Effector memory CD8-positive, alpha-beta T cell (primary cell): ENCODE measurements around the gene DOCK2.
"Not testable (repeated sequence)": the region's sequence is repeated elsewhere in the genome, so short reads cannot be mapped to it uniquely, and the experiment has no call there.

Experiments used
- ATAC-seq: fragments of 150-1000 bp; cut with Tn5 transposase; replicated peaks from 2 replicates; pipeline ENCODE4 v1.10.0; 2021; ENCODE audit warnings: mild to moderate bottlenecking, moderate library complexity
- DNase-seq, 3 experiments: peaks; one replicate each; pipeline ENCODE4 v3.0.0; 2021
- H3K27ac Mint-ChIP-seq, 2 donors: one replicate each; pipeline ENCODE4 v1.8.0; 2022; ENCODE audit warnings: mild to moderate bottlenecking in 2 of 2, mixed read lengths in 2 of 2, moderate library complexity in 2 of 2
- H3K27me3 Mint-ChIP-seq, 2 donors: one replicate each; pipeline ENCODE4 v1.8.0; 2022; ENCODE audit warnings: mixed read lengths in 2 of 2
- H3K36me3 Mint-ChIP-seq: one replicate; pipeline ENCODE4 v1.8.0; 2022; ENCODE audit warnings: mild to moderate bottlenecking, moderate library complexity, mixed read lengths; ENCODE audit not compliant: insufficient read depth
- H3K4me1 Mint-ChIP-seq, 2 donors: one replicate each; pipeline ENCODE4 v1.8.0; 2022; ENCODE audit warnings: low read depth in 2 of 2, mixed read lengths in 2 of 2
- H3K4me3 Mint-ChIP-seq, 2 donors: one replicate each; pipeline ENCODE4 v1.8.0; 2022; ENCODE audit warnings: mild to moderate bottlenecking in 2 of 2, mixed read lengths in 2 of 2, moderate library complexity in 2 of 2
- H3K9me3 Mint-ChIP-seq, 2 donors: one replicate each; pipeline ENCODE4 v1.8.0; 2022; ENCODE audit warnings: mixed read lengths in 2 of 2

DOCK2 gene

DNA sequence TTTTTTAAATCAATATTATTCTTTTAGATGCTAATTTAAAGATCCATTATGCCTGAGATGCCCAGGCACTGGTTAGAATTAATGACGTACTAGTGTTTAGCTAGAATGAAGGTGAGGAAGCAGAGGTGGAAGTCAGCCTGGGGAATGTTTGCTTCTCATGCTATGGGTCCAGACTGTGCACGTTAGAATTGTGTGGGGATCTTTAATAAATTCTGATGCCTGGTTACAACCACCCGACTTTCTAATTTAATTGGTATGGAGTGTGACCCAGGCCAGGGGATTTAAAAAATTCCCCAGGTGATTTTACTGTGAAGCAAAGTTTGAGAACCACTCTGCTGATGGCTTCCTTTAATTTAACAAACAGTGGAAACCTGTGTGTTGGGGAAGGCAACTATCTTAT lies 111.1 kb downstream of the DOCK2 start:
- H3K4me1 Mint-ChIP-seq: peaks cover 8 to 31% of the 10 kb centered on the region in 2 donors
- DNase-seq (no peak), ATAC-seq (no peak)
- peaks cover 80% of the 10 kb centered on the region for H3K36me3 Mint-ChIP-seq
- H3K27ac Mint-ChIP-seq: no peak overlapping the region
- no peak overlapping the region for H3K4me3 Mint-ChIP-seq
- H3K9me3 Mint-ChIP-seq: no peaks in the 10 kb centered on the region
- H3K27me3 Mint-ChIP-seq: no peaks in the 10 kb centered on the region

DNA sequence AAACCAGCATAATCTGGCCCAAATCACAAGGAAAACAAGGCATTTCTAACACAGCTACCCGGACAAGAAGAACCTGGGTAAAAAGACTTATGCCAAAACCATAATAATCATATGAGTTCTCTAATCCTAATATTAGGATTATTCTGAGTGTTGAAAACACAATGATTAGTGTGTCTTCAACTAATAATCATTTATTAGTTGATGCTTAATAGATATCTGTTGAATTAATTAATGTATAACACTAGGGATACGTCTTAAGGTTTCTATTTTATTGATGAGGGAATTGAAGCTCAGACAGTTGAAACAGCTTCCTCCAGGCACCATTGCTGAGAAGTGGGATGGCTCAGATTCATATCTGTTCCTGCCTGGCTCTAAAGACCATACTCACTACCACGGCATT lies 112.2 kb downstream of the DOCK2 start:
- H3K4me3 Mint-ChIP-seq: no peak overlapping the region
- H3K4me1 Mint-ChIP-seq: peaks cover 8 to 35% of the 10 kb centered on the region in 2 donors
- H3K27ac Mint-ChIP-seq: peak overlapping the region in 1 of 2 donors; percentile 19
- ATAC-seq (no peak), DNase-seq (no peak)
- no peaks in the 10 kb centered on the region for H3K27me3 Mint-ChIP-seq
- H3K36me3 Mint-ChIP-seq: peaks cover 72% of the 10 kb centered on the region
- no peaks in the 10 kb centered on the region for H3K9me3 Mint-ChIP-seq

DNA sequence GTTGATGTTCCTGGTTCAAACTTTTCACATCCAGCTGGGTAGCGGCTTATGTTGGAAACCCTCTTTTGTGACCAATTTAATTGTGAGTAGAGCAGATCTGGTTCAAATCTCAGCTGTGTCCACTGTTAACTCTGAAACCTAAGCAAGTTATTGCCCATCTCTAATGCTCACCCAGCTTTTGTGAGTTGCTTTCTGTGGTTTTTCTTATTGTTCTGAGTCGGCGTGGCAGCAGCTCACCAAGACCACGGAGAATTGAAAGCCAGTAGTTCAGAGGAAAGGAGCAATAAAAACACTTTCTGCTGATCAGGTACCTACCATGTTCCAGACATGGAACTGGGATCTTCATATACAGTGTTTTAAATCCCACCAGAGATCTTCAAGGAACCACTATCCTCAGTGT lies 114.4 kb downstream of the DOCK2 start:
- peak overlapping the region in 1 of 2 donors; percentile 8 for H3K27ac Mint-ChIP-seq
- no peak for ATAC-seq
- H3K9me3 Mint-ChIP-seq: no peaks in the 10 kb centered on the region
- H3K36me3 Mint-ChIP-seq: peaks cover 68% of the 10 kb centered on the region
- DNase-seq: no peak
- no peaks in the 10 kb centered on the region for H3K27me3 Mint-ChIP-seq
- H3K4me3 Mint-ChIP-seq: no peak overlapping the region
- peaks cover 2 to 19% of the 10 kb centered on the region in 2 donors for H3K4me1 Mint-ChIP-seq

DNA sequence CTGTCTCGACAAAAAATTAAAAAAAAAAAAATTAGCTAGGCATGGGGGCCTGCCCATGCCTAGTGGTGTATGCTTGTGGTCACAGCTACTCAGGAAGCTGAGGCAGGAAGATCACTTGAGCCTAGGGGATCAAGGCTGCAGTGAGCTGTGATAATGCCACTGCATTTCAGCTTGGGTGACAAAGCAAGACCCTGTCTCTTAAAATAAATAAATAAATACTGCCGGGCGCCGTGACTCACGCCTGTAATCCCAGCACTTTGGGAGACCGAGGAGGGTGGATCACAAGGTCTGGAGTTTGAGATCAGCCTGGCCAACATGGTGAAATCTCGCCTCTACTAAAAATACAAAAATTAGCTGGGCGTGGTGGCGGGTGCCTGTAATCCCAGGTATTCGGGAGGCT lies 115.5 kb downstream of the DOCK2 start:
- not testable (repeated sequence) for DNase-seq, ATAC-seq, H3K27ac Mint-ChIP-seq, H3K27me3 Mint-ChIP-seq, H3K9me3 Mint-ChIP-seq, H3K4me3 Mint-ChIP-seq
- H3K4me1 Mint-ChIP-seq: peaks cover 2 to 19% of the 10 kb centered on the region in 2 donors
- H3K36me3 Mint-ChIP-seq: peaks cover 58% of the 10 kb centered on the region

DNA sequence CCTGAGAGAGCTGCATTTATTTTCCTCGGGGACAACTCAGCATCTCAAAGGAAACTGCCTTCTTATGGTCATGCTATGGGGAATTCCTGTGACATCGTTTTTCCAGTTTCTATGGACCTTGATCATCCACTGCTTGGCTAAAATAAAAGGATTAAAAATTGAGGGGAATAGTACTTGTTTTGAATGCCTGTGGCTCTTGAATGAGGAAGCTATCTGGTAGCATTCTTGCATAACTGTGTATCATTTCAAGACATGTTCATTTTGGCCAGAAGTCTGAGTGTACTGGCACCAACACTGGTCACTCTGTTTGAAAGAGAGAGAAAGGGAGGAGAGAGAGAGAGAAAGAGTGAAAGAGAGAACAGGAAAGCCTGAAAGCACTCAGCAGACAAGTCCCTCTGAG lies 116.7 kb downstream of the DOCK2 start:
- Mint-ChIP-seq H3K9me3 (no peaks in the 10 kb centered on the region), H3K4me1 (peaks cover 2 to 19% of the 10 kb centered on the region in 2 donors), H3K4me3 (no peak overlapping the region), H3K27me3 (no peaks in the 10 kb centered on the region), H3K36me3 (peaks cover 50% of the 10 kb centered on the region), H3K27ac (peak overlapping the region in 1 of 2 donors; percentile 35)
- DNase-seq: no peak
- ATAC-seq: no peak

DNA sequence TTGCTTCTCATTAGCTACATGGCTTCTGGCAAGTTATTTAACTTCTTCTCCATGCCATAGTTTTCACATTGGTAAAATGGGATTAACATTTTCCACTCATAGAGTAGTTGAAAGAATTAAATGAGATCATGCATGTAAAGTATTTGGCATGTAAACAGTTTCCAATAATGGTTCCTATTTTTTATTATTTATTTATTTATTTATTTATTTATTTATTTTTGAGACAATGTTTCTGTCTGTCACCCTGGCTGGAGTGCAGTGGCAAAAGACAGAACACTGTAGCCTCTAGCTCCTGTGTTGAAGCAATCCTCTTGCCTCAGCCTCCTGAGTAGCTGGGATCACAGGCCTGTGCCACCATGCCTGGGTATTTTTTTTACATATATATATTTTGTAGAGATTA lies 117.7 kb downstream of the DOCK2 start:
- DNase-seq (no peak), ATAC-seq (no peak)
- Mint-ChIP-seq H3K9me3 (no peaks in the 10 kb centered on the region), H3K4me3 (no peak overlapping the region), H3K36me3 (peaks cover 42% of the 10 kb centered on the region), H3K4me1 (peaks cover 2 to 20% of the 10 kb centered on the region in 2 donors), H3K27ac (peak overlapping the region in 1 of 2 donors; percentile 35), H3K27me3 (no peaks in the 10 kb centered on the region)

DNA sequence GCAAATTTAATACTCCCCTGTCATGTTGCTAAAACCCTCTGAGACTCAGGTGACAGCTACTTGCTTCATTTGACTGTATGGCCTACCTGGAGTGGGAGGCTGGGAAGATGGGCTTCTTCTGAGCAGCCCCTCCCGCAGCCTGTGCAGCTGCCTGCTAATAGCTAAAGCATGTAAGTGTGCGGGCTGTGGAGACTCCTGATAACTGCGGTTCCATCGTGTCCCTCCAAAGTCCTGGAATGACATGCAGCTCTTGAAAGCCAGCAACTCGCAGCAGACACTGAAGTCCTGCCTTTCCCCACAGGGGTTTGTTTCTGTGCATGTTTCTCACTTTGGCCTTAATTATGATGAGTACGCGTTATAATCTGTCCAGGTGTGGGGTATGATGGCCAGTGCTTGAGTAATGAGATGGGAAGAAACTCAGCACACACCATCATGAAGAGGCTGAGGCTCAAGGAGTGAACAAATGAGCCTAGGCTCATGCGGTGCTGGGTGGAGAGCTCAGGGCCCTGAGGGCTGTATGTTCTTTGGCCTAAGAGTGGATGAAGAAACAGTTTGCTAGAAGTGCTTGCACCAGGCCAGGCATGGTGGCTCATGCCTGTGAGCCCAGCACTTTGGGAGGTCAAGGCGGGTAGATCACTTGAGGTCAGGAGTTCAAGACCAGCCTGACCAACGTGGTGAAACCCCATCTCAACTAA lies 119.1 kb downstream of the DOCK2 start:
- Mint-ChIP-seq H3K36me3 (peaks cover 34% of the 10 kb centered on the region), H3K27me3 (no peaks in the 10 kb centered on the region), H3K4me1 (peaks cover 2 to 14% of the 10 kb centered on the region in 2 donors), H3K27ac (peak overlapping the region in 1 of 2 donors; percentile 83), H3K9me3 (no peaks in the 10 kb centered on the region), H3K4me3 (no peak overlapping the region)
- DNase-seq (no peak), ATAC-seq (no peak)

DNA sequence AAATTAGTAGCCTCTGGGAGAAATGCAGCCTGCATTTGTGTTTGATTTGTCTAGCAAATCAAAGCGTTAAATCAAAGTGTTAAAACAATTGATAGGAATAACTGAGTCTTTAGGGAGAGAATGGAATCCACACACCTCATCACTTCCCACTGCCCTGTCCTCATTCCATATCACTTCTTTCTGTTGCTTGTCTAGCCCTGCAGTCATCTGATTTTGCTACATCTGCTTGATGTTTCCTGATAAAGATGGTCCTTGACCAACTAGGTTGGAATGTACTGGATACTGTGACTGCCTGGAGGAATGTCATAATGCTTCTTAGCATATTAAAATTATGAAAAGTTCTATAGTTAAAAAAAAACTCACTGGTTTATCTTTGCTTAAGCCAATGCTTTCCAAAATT lies 119.9 kb downstream of the DOCK2 start:
- Mint-ChIP-seq H3K9me3 (no peaks in the 10 kb centered on the region), H3K27me3 (no peaks in the 10 kb centered on the region), H3K4me1 (peaks cover 2 to 11% of the 10 kb centered on the region in 2 donors), H3K27ac (peak overlapping the region in 1 of 2 donors; percentile 23), H3K36me3 (peaks cover 34% of the 10 kb centered on the region), H3K4me3 (no peak overlapping the region)
- DNase-seq (no peak), ATAC-seq (no peak)

DNA sequence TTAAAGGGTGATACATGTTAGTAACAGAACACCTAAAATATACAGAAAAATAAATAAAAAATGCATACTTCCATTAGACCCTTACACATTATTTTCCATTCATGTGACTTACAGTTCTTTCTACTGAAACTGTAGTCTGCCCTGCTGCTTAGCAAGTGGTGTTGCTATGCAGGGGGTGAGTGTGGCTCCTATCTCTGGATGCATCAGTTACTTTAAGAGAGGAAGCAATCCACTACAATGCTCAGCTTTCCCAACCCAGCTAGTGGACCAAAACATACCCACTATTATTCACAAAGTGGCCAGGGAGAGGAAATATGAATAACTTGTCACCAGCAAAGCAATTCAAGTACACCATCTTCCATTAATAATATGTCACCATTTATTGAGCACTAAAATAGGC lies 121.8 kb downstream of the DOCK2 start:
- peaks cover 35% of the 10 kb centered on the region for H3K36me3 Mint-ChIP-seq
- no peaks in the 10 kb centered on the region for H3K9me3 Mint-ChIP-seq
- no peak overlapping the region for H3K4me3 Mint-ChIP-seq
- DNase-seq (no peak), ATAC-seq (no peak)
- H3K4me1 Mint-ChIP-seq: peaks cover 2 to 4% of the 10 kb centered on the region in 2 donors
- no peaks in the 10 kb centered on the region for H3K27me3 Mint-ChIP-seq
- peak overlapping the region in 1 of 2 donors; percentile 65 for H3K27ac Mint-ChIP-seq

DNA sequence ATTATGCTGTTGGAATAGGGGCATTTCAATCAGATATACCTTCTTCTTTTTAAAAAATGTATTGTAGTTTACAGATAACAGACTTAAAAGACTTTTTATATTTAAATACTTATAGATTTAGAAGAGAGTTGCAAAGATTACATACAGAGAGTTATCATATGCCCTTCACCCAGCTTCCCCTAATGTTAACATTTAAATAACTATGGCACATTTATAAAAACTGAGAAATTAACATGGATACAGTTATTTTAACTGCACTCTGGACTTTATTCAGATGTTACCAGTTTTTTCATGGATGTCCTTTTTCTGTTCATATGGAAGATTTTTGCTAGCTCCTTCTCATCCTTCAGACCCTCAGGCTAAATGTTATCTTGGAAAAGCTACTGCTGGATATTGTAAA lies 123.2 kb downstream of the DOCK2 start:
- ATAC-seq (no peak), DNase-seq (no peak)
- H3K9me3 Mint-ChIP-seq: no peaks in the 10 kb centered on the region
- no peak overlapping the region for H3K27ac Mint-ChIP-seq
- peaks cover 38% of the 10 kb centered on the region for H3K36me3 Mint-ChIP-seq
- H3K27me3 Mint-ChIP-seq: no peaks in the 10 kb centered on the region
- H3K4me1 Mint-ChIP-seq: peaks cover 2 to 3% of the 10 kb centered on the region in 2 donors
- no peak overlapping the region for H3K4me3 Mint-ChIP-seq

DNA sequence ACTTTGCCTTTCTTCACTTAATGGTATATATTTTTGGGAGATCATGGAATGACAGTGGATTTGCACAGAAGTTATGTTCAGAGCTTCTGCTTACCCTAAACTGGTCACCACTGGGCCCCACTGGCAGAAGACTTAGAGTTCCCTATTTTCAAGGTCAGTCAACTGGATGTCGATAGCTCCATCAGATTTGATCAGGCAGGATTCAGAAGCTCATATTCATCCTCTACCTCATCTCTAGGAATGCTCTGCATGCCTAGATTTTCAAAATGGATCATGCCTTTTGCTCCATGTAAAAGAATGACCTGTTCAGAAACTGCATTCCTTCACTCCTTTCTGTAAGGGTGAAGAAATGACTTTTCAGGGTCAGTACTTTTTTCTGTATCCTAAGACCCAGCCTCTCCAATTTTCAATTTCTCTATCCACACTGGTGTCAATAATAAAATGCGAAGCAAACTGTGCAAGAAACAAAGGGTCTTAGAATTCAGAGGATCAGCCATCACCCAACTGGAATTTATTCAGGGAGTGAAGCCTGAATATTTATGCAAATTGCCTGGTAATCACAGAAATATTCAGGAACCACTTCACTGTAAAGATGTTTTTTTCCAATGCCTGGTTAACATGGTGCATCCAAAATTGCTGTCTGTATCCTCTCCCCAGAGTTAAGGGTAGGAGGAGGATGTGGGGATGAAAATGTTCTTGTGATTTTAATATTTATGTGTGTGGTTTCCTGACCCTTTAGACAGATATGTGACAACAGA lies 125.4 kb downstream of the DOCK2 start:
- no peak for DNase-seq
- Mint-ChIP-seq H3K4me3 (no peak overlapping the region), H3K27me3 (no peaks in the 10 kb centered on the region), H3K36me3 (peaks cover 41% of the 10 kb centered on the region), H3K27ac (no peak overlapping the region), H3K9me3 (peaks cover 0 to 3% of the 10 kb centered on the region in 2 donors), H3K4me1 (peaks cover 2 to 11% of the 10 kb centered on the region in 2 donors)
- ATAC-seq: no peak

DNA sequence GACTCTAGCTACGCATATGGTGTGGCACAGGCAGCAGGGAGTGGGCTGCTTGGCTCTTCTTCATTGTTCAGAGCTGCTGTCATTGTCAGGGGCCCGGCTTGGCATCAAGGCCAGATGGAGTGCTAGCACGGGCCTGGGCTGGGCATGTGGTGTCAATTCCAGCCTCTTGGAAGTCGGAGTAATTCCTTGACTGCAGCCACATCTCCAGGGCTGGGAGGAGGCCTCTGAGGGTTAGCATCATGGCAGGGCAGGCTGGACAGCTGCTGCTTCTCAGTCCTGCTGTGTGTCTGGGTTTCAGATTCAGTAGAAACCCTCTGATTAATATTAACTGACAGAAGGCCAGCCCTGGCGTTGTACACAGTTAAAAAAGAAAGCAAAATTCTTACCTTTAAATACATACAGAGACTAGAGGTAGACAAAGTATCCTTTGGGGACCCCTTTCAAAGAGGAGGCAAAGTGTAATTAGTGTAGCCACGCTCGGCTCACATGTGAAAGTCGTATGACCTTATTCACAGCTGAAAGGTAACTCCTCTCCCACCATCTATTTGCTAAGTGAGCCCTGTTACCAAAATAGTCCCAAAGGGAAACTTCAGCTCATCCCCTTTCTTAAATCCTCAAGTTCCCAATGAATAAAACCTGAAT lies 126.4 kb downstream of the DOCK2 start:
- Mint-ChIP-seq H3K27me3 (no peaks in the 10 kb centered on the region), H3K9me3 (peaks cover 0 to 3% of the 10 kb centered on the region in 2 donors), H3K4me1 (peaks cover 2 to 14% of the 10 kb centered on the region in 2 donors), H3K27ac (peak overlapping the region in 1 of 2 donors; percentile 3), H3K4me3 (no peak overlapping the region), H3K36me3 (peaks cover 36% of the 10 kb centered on the region)
- ATAC-seq (no peak), DNase-seq (no peak)

DNA sequence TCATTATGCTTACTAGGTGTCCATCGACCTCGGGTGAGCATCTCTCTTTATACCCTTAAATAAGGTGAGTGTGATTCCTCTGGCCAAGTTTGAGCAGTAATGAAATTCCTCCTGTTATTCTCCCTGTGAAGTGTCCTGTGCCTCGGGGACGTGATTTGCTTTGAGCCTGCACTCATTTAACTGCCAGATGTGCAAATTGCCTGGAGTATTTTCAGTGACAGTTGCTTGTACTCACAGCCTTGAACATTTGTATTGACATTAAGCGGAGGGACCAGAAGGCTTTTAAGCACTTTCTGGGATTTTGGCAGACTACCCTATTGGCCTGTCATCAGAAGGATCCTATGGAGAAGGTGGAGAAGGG lies 126.9 kb downstream of the DOCK2 start:
- no peak for ATAC-seq
- peak overlapping the region in 1 of 2 donors; percentile 3 for H3K27ac Mint-ChIP-seq
- no peak for DNase-seq
- no peak overlapping the region for H3K4me3 Mint-ChIP-seq
- H3K4me1 Mint-ChIP-seq: peaks cover 2 to 18% of the 10 kb centered on the region in 2 donors
- peaks cover 36% of the 10 kb centered on the region for H3K36me3 Mint-ChIP-seq
- no peaks in the 10 kb centered on the region for H3K27me3 Mint-ChIP-seq
- H3K9me3 Mint-ChIP-seq: peaks cover 0 to 3% of the 10 kb centered on the region in 2 donors
